Type B pancreatic cell (in vitro differentiated cells): ENCODE results near the gene LRRC25. TPM values are rescaled to one million over a fixed set of nuclear protein-coding genes. Genes with fewer than 3 reads are reported as not detected.

Source experiments
- DNase-seq: peaks from one replicate; pipeline ENCODE4 v3.0.0; 2021; ENCODE audit warnings: mixed read lengths; ENCODE audit not compliant: unreplicated experiment; ENCODE audit errors: extremely low spot score
- H3K27ac Mint-ChIP-seq: 2 replicates; pipeline ENCODE4 v1.8.0; 2021; ENCODE audit warnings: mild to moderate bottlenecking, mixed read lengths
- H3K27me3 Mint-ChIP-seq: 2 replicates; pipeline ENCODE4 v1.8.0; 2021; ENCODE audit warnings: mixed read lengths
- H3K36me3 Mint-ChIP-seq: 2 replicates; pipeline ENCODE4 v1.8.0; 2021; ENCODE audit warnings: mixed read lengths
- H3K4me1 Mint-ChIP-seq: one replicate; pipeline ENCODE4 v1.8.0; 2021; ENCODE audit warnings: mixed read lengths; ENCODE audit not compliant: unreplicated experiment
- H3K4me3 Mint-ChIP-seq: 2 replicates; pipeline ENCODE4 v1.8.0; 2021; ENCODE audit warnings: mild to moderate bottlenecking, mixed read lengths
- H3K9me3 Mint-ChIP-seq: 2 replicates; pipeline ENCODE4 v1.8.0; 2021; ENCODE audit warnings: mixed read lengths
- CTCF ChIP-seq: fragments of 200-600 bp; sonication (generic); conservative IDR thresholded peaks from 2 replicates; pipeline ENCODE4 v1.5.0; 2021; ENCODE audit warnings: antibody characterized with exemption, mild to moderate bottlenecking
- total RNA-seq: library from RNA; stranded (reverse); gene quantifications from 2 replicates; pipeline ENCODE4 v1.2.1, GENCODE V29; 2021; ENCODE audit warnings: low replicate concordance

LRRC25 gene
- total RNA-seq, 1 donor from 2014 or later = 0.19 TPM

- no peak for DNase-seq
- Mint-ChIP-seq H3K4me1 (peaks cover 17% of the 10 kb centered on the region), H3K36me3 (no peaks in the 10 kb centered on the region), H3K27me3 (no peaks in the 10 kb centered on the region), H3K9me3 (no peaks in the 10 kb centered on the region), H3K4me3 (peak overlapping the region; percentile 31), H3K27ac (peak overlapping the region; percentile 93)
- TF ChIP-seq CTCF = peak; percentile 59
Observed at GRCh38 chr19:18401580-18402112, 4.2 kb upstream of the LRRC25 start.

GRCh38 chr19:18399008-18399407, 1.6 kb upstream of the LRRC25 start:
- no peaks in the 10 kb centered on the region for H3K36me3 Mint-ChIP-seq
- peaks cover 17% of the 10 kb centered on the region for H3K4me1 Mint-ChIP-seq
- H3K4me3 Mint-ChIP-seq = no peak overlapping the region
- no peaks in the 10 kb centered on the region for H3K27me3 Mint-ChIP-seq
- no peak for DNase-seq
- no peaks in the 10 kb centered on the region for H3K9me3 Mint-ChIP-seq
- no peak overlapping the region for H3K27ac Mint-ChIP-seq
- TF ChIP-seq CTCF = no peak

- H3K27me3 Mint-ChIP-seq = no peaks in the 10 kb centered on the region
- peaks cover 3% of the 10 kb centered on the region for H3K4me1 Mint-ChIP-seq
- no peak overlapping the region for H3K27ac Mint-ChIP-seq
- no peak for TF ChIP-seq CTCF
- DNase-seq = no peak
- H3K4me3 Mint-ChIP-seq = no peak overlapping the region
- H3K36me3 Mint-ChIP-seq = no peaks in the 10 kb centered on the region
- no peaks in the 10 kb centered on the region for H3K9me3 Mint-ChIP-seq
Observed at GRCh38 chr19:18396471-18397241, 766 bp downstream of the LRRC25 start.

- H3K36me3 Mint-ChIP-seq = no peaks in the 10 kb centered on the region
- H3K4me3 Mint-ChIP-seq = no peak overlapping the region
- DNase-seq = no peak
- no peak for TF ChIP-seq CTCF
- peaks cover 9% of the 10 kb centered on the region for H3K27me3 Mint-ChIP-seq
- H3K4me1 Mint-ChIP-seq = peaks cover 5% of the 10 kb centered on the region
- H3K9me3 Mint-ChIP-seq = no peaks in the 10 kb centered on the region
- H3K27ac Mint-ChIP-seq = no peak overlapping the region
Observed at GRCh38 chr19:18393836-18394235, 3.6 kb downstream of the LRRC25 start.

- no peak overlapping the region for H3K27ac Mint-ChIP-seq
Observed at GRCh38 chr19:18392926-18393325, 4.5 kb downstream of the LRRC25 start.

More at GRCh38 chr19:18392926-18393325, 4.5 kb downstream of the LRRC25 start:
- DNase-seq = no peak
- Mint-ChIP-seq H3K36me3 (no peaks in the 10 kb centered on the region), H3K9me3 (no peaks in the 10 kb centered on the region), H3K27me3 (peaks cover 9% of the 10 kb centered on the region), H3K4me3 (no peak overlapping the region), H3K4me1 (peaks cover 5% of the 10 kb centered on the region)
- TF ChIP-seq CTCF = no peak
